ENCODE data around the gene HFE. TPM values are rescaled to one million over a fixed set of nuclear protein-coding genes. Genes with fewer than 3 reads are reported as not detected.

Gene HFE
- total and polyA plus RNA-seq, 2 of the 13 experiments (the other 11 are each of a cell fraction or from before 2014, with no cell fraction given), result 3.7 to 6.3 TPM

DNA sequence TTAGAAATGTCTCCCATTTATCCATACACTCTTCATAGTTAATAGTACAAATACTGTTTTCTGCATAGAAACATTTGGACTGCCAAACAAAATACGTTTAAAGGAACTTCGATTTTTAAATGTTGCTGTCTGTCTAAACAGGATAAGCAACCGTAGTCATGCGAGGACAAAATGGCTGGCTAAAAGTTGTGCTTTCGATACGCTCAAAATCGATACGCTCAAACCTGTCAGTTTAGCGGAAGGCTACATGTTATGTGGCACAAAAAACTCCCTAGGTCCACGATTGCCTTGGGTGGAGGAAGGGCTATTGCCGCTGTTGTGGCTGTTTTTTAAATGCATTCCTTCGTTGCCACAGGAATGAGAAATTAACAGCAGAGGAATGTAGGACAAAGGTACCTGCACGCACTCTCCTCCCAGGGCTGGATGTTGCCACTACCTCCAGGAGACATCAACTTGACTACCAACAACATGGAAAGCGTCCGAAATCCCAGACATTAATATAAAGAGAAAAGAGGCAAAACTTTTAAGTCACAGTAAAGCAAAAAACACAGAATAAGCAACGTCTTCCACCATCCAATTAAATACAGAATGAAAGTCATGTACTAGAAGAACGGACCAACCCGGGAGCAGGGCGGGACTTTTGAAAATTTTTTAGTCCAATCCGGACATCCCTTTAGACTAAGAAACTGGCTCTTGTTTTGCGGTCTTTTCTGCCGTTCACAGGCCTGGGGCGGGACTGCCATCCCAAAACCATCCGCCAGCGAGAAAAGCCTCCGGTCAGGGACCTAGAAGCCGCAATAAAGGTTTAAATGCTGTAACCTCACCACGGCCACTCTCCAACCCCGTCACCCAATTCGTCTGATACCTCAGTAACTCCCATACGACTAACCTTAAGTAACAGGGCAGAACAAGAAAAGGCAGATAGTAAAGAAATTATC is 32.2 kb upstream of the HFE start (continued):
- TF ChIP-seq, protein P1, sequence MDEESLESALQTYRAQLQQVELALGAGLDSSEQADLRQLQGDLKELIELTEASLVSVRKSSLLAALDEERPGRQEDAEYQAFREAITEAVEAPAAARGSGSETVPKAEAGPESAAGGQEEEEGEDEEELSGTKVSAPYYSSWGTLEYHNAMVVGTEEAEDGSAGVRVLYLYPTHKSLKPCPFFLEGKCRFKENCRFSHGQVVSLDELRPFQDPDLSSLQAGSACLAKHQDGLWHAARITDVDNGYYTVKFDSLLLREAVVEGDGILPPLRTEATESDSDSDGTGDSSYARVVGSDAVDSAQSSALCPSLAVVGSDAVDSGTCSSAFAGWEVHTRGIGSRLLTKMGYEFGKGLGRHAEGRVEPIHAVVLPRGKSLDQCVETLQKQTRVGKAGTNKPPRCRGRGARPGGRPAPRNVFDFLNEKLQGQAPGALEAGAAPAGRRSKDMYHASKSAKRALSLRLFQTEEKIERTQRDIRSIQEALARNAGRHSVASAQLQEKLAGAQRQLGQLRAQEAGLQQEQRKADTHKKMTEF (CRISPR knock-in tag; IDR thresholded peaks at IDR 0.05), result peak; percentile 73; the same call in 1 of the 2 replicates
- TF ChIP-seq, protein P2, sequence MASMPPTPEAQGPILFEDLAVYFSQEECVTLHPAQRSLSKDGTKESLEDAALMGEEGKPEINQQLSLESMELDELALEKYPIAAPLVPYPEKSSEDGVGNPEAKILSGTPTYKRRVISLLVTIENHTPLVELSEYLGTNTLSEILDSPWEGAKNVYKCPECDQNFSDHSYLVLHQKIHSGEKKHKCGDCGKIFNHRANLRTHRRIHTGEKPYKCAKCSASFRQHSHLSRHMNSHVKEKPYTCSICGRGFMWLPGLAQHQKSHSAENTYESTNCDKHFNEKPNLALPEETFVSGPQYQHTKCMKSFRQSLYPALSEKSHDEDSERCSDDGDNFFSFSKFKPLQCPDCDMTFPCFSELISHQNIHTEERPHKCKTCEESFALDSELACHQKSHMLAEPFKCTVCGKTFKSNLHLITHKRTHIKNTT (CRISPR knock-in tag; IDR thresholded peaks at IDR 0.05), result no peak
- TF ChIP-seq AHR (CRISPR knock-in tag; IDR thresholded peaks at IDR 0.05), result peak; percentile 22; the same call in 1 of the 2 replicates
- peak; percentile 55; the same call in 1 of the 2 replicates for TF ChIP-seq ZNF720 (CRISPR knock-in tag; IDR thresholded peaks at IDR 0.05)
- TF ChIP-seq, protein P3, sequence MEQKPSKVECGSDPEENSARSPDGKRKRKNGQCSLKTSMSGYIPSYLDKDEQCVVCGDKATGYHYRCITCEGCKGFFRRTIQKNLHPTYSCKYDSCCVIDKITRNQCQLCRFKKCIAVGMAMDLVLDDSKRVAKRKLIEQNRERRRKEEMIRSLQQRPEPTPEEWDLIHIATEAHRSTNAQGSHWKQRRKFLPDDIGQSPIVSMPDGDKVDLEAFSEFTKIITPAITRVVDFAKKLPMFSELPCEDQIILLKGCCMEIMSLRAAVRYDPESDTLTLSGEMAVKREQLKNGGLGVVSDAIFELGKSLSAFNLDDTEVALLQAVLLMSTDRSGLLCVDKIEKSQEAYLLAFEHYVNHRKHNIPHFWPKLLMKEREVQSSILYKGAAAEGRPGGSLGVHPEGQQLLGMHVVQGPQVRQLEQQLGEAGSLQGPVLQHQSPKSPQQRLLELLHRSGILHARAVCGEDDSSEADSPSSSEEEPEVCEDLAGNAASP (CRISPR knock-in tag; IDR thresholded peaks at IDR 0.05; ENCODE audit: borderline replicate concordance), result peak; percentile 30; the same call in 1 of the 2 replicates
- TF ChIP-seq, protein P4, sequence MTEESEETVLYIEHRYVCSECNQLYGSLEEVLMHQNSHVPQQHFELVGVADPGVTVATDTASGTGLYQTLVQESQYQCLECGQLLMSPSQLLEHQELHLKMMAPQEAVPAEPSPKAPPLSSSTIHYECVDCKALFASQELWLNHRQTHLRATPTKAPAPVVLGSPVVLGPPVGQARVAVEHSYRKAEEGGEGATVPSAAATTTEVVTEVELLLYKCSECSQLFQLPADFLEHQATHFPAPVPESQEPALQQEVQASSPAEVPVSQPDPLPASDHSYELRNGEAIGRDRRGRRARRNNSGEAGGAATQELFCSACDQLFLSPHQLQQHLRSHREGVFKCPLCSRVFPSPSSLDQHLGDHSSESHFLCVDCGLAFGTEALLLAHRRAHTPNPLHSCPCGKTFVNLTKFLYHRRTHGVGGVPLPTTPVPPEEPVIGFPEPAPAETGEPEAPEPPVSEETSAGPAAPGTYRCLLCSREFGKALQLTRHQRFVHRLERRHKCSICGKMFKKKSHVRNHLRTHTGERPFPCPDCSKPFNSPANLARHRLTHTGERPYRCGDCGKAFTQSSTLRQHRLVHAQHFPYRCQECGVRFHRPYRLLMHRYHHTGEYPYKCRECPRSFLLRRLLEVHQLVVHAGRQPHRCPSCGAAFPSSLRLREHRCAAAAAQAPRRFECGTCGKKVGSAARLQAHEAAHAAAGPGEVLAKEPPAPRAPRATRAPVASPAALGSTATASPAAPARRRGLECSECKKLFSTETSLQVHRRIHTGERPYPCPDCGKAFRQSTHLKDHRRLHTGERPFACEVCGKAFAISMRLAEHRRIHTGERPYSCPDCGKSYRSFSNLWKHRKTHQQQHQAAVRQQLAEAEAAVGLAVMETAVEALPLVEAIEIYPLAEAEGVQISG (CRISPR knock-in tag; IDR thresholded peaks at IDR 0.05), result peak; percentile 47
- TF ChIP-seq, protein P5, sequence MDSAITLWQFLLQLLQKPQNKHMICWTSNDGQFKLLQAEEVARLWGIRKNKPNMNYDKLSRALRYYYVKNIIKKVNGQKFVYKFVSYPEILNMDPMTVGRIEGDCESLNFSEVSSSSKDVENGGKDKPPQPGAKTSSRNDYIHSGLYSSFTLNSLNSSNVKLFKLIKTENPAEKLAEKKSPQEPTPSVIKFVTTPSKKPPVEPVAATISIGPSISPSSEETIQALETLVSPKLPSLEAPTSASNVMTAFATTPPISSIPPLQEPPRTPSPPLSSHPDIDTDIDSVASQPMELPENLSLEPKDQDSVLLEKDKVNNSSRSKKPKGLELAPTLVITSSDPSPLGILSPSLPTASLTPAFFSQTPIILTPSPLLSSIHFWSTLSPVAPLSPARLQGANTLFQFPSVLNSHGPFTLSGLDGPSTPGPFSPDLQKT (CRISPR knock-in tag; IDR thresholded peaks at IDR 0.05; ENCODE audit: borderline replicate concordance), result no peak
- TF ChIP-seq, protein P6, sequence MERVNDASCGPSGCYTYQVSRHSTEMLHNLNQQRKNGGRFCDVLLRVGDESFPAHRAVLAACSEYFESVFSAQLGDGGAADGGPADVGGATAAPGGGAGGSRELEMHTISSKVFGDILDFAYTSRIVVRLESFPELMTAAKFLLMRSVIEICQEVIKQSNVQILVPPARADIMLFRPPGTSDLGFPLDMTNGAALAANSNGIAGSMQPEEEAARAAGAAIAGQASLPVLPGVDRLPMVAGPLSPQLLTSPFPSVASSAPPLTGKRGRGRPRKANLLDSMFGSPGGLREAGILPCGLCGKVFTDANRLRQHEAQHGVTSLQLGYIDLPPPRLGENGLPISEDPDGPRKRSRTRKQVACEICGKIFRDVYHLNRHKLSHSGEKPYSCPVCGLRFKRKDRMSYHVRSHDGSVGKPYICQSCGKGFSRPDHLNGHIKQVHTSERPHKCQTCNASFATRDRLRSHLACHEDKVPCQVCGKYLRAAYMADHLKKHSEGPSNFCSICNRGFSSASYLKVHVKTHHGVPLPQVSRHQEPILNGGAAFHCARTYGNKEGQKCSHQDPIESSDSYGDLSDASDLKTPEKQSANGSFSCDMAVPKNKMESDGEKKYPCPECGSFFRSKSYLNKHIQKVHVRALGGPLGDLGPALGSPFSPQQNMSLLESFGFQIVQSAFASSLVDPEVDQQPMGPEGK (CRISPR knock-in tag; IDR thresholded peaks at IDR 0.05), result peak; percentile 11
- TF ChIP-seq ZFP1 (CRISPR knock-in tag; IDR thresholded peaks at IDR 0.05), result peak; percentile 43
- TF ChIP-seq, protein P7, sequence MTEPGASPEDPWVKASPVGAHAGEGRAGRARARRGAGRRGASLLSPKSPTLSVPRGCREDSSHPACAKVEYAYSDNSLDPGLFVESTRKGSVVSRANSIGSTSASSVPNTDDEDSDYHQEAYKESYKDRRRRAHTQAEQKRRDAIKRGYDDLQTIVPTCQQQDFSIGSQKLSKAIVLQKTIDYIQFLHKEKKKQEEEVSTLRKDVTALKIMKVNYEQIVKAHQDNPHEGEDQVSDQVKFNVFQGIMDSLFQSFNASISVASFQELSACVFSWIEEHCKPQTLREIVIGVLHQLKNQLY (CRISPR knock-in tag; IDR thresholded peaks at IDR 0.05), result 0 out of 2 replicates have a peak, but pooled peaks have one; percentile 47
- no peak for TF ChIP-seq NONO (IDR thresholded peaks at IDR 0.05)
- TF ChIP-seq NONO (CRISPR knock-in tag; conservative IDR thresholded peaks at IDR 0.05), result peak; percentile 51; the same call in 1 of the 2 replicates
- TF ChIP-seq ZNF772 (CRISPR knock-in tag; IDR thresholded peaks at IDR 0.05), result no peak
- peak; percentile 97 for TF ChIP-seq CBFB (CRISPR knock-in tag; IDR thresholded peaks at IDR 0.05)
